Occipital lobe (tissue), 2 donors: ENCODE data around the gene IL12A. TPM values are rescaled to one million over a fixed set of nuclear protein-coding genes. Genes with fewer than 3 reads are reported as not detected.

Experiments
- DNase-seq: peaks from one replicate; lab custom pipeline; 2025; lab: John Stamatoyannopoulos, UW
- total RNA-seq: library from RNA; depleted of rRNA; stranded (reverse); fragments of >200 nt; gene quantifications from one replicate; pipeline ENCODE4 v1.2.3, GENCODE V29; 2014

The IL12A gene
- total RNA-seq, 1 donor from 2014 or later = 0.47 TPM

DNA sequence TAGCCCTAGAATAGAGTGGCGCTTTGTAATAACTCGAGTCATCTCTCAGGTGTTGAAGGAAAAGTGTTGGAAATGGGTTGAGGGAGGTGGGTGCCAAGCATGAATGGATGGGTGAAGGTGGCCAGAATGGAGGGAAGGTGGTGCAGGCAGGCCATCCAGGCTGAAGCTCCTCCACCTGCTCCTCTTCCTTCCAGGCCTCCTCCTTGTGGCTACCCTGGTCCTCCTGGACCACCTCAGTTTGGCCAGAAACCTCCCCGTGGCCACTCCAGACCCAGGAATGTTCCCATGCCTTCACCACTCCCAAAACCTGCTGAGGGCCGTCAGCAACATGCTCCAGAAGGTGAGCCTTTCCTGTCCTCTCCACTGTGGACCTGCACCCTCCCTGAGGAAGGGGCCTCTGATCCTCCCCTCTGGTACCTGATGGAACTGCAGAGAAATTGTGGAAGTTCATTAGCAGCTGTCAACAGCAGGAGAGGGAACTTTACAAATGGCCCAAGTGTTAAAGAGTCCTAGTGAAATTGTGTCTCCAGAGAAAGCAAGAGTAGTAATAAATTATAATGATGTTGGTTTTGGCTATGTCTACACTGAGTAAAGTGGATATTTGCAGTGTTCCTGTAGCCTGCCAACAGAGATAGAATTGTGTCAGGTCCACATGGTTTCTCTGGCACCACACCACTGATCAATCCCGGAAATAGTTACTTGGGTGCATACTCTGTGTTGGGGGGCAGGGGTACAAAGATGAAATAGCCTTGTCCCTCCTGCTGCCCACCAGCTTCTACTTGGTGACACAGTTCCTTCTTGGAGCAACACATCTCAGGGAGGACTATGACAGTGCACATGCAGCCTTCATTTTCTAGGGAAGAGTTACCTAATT, 1.6 kb downstream of the IL12A start:
- DNase-seq = no peak

GRCh38 chr3:159991591-159991990, 3.0 kb downstream of the IL12A start:
- DNase-seq = no peak

- no peak for DNase-seq
Measured at GRCh38 chr3:159992589-159992988, 4.0 kb downstream of the IL12A start.

- no peak for DNase-seq
Measured at GRCh38 chr3:159994182-159994581, 5.5 kb downstream of the IL12A start.

- no peak for DNase-seq
Measured at GRCh38 chr3:159995091-159995490, 6.5 kb downstream of the IL12A start.

DNA sequence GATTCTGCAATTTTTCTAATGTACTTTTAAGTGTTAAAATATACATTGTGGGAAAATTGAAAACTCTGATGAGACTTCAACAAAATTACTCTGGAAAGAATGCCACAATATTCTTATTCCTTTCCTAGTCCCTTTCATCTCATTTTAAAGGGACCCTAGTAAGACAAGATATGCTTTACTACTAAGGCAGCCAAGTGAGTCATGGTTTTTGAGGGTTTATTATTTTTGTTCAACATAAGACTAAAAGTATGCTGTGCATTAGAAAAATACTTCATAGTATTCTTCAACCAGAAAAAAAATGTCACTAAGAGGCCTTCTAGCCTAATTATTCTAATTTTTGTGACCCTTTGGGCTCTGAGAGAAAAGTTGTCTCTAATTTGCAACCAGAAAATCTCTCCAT, 7.4 kb downstream of the IL12A start:
- DNase-seq = no peak

DNA sequence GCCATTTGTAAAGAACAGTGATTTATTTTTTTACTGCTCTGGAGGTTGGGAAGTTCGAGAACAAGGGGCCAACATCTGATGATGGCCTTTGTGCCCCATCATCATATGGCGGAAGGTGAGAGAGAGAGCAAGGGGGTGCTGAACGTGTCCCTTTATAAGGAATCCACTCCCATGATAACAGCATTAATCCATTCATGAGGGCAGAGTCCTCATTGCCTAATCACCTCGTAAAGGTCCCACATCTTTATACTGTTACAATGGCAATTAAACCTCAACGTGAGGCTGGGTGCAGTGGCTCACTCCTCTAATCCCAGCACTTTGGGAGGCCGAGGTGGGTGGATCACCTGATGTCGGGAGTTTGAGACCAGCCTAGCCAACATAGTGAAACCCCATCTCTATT, 8.3 kb downstream of the IL12A start:
- DNase-seq = no peak

DNA sequence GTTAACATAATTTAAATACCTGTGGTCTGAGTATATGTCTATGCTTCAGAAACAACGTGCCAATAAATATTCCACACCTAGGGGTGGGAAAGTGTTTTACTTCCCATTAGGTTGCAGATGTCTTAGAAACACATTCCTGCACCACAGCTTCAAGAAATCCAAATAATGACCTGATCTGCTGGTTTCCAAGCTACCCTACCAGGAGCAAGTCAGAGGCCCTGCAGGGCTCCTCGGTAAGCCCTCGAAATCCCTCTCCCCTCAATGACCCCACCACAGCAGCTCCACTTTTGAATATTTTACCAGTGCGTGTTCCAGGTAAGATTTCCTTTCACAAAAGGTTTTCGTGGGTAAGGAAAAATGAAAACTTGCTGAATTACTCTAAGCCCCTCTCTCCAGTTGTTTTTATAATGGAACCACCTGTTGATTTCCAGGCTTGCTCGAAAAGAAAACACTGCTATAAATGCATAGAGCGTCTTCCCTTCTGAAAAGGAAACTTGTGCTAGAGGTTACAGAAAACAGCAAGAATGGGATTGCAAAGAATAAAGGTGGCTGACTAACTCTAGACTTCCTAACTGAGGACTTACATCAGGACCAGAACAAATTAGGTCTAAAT, 12.6 kb downstream of the IL12A start:
- no peak for DNase-seq

DNA sequence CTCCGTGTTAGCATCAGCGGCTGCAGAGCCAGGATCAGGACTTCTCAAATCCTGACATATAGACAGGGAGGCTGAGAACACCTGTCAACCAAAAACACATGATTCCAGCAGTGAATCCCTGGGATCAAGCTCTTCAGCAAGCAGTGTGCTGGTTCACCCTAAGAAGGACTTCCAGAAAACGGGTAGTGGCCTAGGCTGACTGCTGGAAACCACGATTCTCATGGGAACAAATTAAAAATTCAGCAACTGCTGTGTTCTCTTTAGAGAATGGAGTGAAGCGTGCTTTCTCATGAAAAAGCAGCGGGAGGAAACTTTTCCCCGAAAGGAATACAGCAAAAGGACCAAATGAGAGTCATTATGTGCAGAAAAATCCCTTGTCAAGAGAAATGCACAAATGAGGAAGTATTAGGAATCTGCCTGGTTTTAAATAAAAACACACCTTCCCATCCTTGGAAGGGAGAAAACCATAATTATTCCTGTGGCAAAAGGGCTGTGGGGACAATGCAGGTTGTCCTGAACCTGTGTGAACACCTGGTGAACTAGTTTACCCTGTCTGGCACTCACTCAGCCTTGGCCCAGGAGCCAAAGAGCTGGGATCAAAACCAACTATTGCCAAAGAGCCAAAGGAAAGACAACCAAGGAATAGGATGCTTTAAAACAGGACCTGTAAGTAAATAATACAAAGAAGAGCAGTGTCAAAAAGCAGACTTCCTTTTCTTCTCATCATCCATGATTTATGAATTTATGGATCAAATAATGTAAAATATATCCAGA, 13.4 kb downstream of the IL12A start:
- DNase-seq = no peak

DNA sequence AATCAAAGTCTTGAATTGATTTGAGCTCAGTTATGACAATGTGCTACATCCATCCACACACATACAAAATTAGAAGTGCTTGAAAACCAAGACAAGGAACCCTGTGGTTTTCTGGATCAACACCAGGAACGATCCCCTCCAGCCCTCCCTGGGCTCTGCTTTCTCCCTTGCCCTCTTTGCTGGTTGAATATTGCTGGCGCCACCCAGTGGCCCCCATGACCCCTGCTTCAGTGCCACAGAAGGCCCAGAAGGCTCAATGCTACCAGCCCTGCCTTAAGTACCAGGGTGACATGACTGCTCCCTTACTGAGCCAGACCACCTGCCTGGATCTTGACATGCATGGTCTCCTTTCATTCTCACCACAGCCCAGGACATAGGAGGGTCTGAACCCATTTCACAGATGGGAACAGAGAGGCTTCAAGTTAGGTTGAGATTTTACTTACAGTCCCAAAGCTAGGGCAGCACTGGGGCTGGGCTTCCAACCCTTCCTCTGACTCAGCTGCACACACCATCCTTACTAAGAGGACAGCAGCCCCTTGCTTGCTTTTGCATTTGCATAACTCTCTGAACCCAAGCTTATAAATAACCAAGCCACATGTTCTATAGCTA, 15.0 kb downstream of the IL12A start:
- DNase-seq = peak; percentile 10

DNA sequence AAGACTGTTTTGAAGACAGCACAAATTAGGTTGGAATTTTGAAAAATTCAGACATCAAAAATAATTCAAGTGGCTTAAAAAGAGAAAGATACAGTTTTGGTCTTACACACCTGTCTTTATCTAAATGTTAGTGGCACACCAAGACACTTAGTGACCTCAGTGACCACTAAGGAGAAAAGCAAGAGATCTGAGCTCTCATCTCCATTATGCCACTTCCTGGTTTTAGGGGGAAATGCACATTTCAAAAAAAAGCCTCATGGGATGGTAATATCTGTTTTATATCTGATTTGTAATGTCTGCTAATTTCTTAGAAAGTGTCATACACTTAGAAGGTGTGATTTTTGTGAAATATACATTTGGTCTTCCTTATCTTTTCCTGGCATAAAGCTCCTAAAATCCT, 16.4 kb downstream of the IL12A start:
- DNase-seq = no peak

- DNase-seq = peak; percentile 23
Measured at GRCh38 chr3:160006282-160007163, 17.9 kb downstream of the IL12A start.

- DNase-seq = no peak
Measured at GRCh38 chr3:160008961-160009360, 20.3 kb downstream of the IL12A start.

DNA sequence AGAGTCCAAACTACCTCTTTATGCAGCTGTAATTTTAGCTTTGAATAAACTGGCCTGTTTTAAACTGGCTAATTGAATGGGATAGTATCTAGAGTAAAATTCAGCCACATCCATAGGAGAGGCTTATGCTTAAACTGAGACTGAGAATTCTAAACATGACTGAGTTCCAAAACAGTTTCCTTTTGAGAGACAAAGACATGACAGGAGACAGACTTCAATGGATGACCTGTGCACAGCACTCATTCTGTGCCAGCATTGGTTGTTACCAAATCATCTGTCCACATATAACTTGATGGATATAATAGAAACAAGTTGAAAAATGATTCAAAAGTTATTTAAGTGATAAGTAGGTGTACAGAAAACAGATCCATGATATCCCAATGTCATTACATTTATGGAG, 20.9 kb downstream of the IL12A start:
- no peak for DNase-seq

GRCh38 chr3:160010578-160010977, 21.9 kb downstream of the IL12A start:
- DNase-seq = no peak

DNA sequence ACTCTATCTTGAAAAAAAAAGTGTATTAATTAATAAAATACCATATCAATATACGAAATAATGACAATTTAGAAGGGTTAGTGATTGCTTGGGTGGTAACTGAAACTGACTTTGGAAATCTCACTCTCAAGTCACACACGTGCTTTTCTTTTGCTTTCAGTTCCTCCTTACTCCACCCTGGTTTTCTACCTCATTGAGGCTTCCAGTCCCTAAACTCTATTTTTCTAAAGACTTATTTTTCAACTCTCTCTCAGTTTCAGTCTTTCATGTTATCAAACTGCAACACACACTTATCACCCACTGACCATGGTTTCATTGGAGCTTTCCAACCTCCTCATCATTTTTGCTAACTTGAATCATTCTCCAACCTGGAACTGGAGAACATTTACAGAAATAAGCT, 23.5 kb downstream of the IL12A start:
- no peak for DNase-seq

GRCh38 chr3:160016972-160017371, 28.3 kb downstream of the IL12A start:
- DNase-seq = no peak

DNA sequence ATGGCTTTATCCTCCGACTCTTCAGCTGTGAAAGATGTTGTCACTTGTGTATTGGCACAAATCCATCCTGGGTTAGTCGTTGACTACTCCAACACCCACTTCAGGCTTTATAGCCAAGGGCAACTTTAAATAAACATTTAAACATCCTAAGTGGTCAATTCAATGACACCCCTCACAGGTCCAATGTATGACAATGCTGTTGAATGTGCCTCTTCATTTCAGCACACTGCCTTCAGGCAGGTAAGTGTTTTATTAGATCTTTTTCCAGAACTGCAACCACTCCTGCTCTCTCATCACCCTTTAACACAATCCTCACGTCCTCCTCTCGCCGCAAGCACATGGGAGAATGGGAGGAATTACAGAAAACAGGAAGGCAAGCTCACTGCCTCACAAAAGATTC, 30.3 kb downstream of the IL12A start:
- DNase-seq = no peak

DNA sequence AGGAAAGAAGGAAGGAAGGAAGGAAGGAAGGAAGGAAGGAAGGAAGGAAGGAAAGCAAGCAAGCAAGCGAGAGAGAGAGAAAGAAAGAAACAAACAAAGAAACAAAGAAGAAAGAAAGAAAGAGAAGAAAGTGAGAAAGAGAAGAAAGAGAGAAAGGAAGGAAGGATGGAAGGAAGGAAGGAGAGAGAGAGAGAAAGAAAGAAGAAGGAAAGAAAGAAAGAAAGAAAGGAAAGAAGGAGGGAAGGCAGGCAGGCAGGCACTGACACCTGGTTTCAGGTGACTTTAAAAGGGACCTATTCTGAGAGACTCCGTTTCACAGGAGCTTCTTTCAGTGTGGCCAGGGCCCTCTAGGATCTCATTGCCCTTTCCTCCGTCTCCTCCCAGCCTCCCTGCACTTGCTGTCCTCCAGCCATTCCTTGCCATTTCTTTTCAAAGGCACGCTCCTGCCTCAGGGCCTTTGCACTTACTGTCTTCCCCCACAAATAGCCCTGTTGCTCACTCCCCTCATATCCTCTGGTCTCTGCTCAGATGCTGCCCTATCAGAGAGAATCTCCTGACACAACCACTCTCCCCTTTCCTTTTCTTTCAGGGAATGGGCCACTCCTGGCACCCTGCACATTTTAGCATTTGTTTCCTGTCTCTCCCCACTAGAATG, 31.5 kb downstream of the IL12A start:
- DNase-seq = no peak

DNA sequence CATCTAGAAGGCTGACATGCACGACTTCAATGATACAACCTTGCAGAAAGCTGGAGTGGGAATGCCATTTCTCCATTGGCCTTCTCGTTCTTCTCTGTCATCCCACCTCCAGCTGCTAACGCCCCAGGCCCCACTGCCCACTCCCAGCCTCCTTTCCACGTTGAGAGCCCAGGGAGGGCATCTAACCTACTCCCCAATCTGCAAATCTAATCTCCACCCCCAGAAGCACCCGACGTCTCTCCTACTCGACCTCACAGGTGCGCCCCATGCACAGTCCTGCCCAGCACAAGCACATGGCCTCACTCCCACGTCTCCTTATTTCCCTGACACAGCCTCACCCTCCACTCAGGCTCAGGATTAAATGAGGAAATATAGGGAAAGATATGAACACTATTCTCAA, 33.4 kb downstream of the IL12A start:
- DNase-seq = no peak
